Measurements from ENCODE around the gene MYO1E.
A peak's percentile ranks its signal among the peaks of the same experiment; 100 is the strongest.
"Not testable (repeated sequence)": the region's sequence is repeated elsewhere in the genome, so short reads cannot be mapped to it uniquely, and the experiment has no call there.

Gene MYO1E

GRCh38 chr15:59159210-59159609, 213.5 kb downstream of the MYO1E start:
- no peak for DNase-seq

- peak; percentile 30 for DNase-seq
Measured at GRCh38 chr15:59158701-59159034, 214.0 kb downstream of the MYO1E start.

- DNase-seq = no peak
Measured at GRCh38 chr15:59157840-59158700, 214.6 kb downstream of the MYO1E start.

GRCh38 chr15:59157396-59157795, 215.3 kb downstream of the MYO1E start:
- DNase-seq = no peak

GRCh38 chr15:59155431-59155830, 217.2 kb downstream of the MYO1E start:
- DNase-seq = no peak

- DNase-seq = no peak
Measured at GRCh38 chr15:59154243-59154642, 218.4 kb downstream of the MYO1E start.

- no peak for DNase-seq
Measured at GRCh38 chr15:59153466-59153865, 219.2 kb downstream of the MYO1E start.

GRCh38 chr15:59152694-59153450, 219.8 kb downstream of the MYO1E start:
- no peak for DNase-seq

- DNase-seq = no peak
Measured at GRCh38 chr15:59150185-59150584, 222.5 kb downstream of the MYO1E start.

GRCh38 chr15:59148153-59148833, 224.4 kb downstream of the MYO1E start:
- DNase-seq = no peak

- DNase-seq = no peak
Measured at GRCh38 chr15:59147666-59148065, 225.0 kb downstream of the MYO1E start.

- not testable (repeated sequence) for DNase-seq
Measured at GRCh38 chr15:59144594-59144993, 228.1 kb downstream of the MYO1E start.

GRCh38 chr15:59143281-59143680, 229.4 kb downstream of the MYO1E start:
- no peak for DNase-seq

GRCh38 chr15:59140422-59141226, 232.0 kb downstream of the MYO1E start:
- DNase-seq = no peak

GRCh38 chr15:59138243-59138642, 234.4 kb downstream of the MYO1E start:
- DNase-seq = no peak

- DNase-seq = no peak
Measured at GRCh38 chr15:59137566-59137965, 235.1 kb downstream of the MYO1E start.

GRCh38 chr15:59133929-59134427, 238.7 kb downstream of the MYO1E start:
- no peak for DNase-seq

- no peak for DNase-seq
Measured at GRCh38 chr15:59131969-59132562, 240.6 kb downstream of the MYO1E start.

- no peak for DNase-seq
Measured at GRCh38 chr15:59131456-59131855, 241.2 kb downstream of the MYO1E start.

GRCh38 chr15:59127255-59127654, 245.4 kb downstream of the MYO1E start:
- not testable (repeated sequence) for DNase-seq

GRCh38 chr15:59125683-59126082, 247.0 kb downstream of the MYO1E start:
- not testable (repeated sequence) for DNase-seq

GRCh38 chr15:59124261-59124660, 248.4 kb downstream of the MYO1E start:
- DNase-seq = no peak

Data from NCI-H2171 treated with DMSO at 0.1 percent for 48 hours (cell line).